Glutamatergic neuron (in vitro differentiated cells): ENCODE measurements around the gene RAPGEF2. TPM values are rescaled to one million over a fixed set of nuclear protein-coding genes. Genes with fewer than 3 reads are reported as not detected.

Experiments
- DNase-seq: peaks from one replicate; pipeline ENCODE4 v3.0.0; 2022
- H3K27ac Mint-ChIP-seq: one replicate; pipeline ENCODE4 v1.8.0; 2020; ENCODE audit warnings: mild to moderate bottlenecking, mixed read lengths, inconsistent platforms; ENCODE audit not compliant: unreplicated experiment
- H3K27me3 Mint-ChIP-seq: one replicate; pipeline ENCODE4 v1.8.0; 2020; ENCODE audit warnings: mild to moderate bottlenecking, moderate library complexity, mixed read lengths, inconsistent platforms; ENCODE audit not compliant: unreplicated experiment
- H3K36me3 Mint-ChIP-seq: one replicate; pipeline ENCODE4 v1.8.0; 2020; ENCODE audit warnings: mild to moderate bottlenecking, mixed read lengths, inconsistent platforms; ENCODE audit not compliant: unreplicated experiment
- H3K4me1 Mint-ChIP-seq: one replicate; pipeline ENCODE4 v1.8.0; 2020; ENCODE audit warnings: mild to moderate bottlenecking, low read depth, mixed read lengths, inconsistent platforms; ENCODE audit not compliant: unreplicated experiment
- H3K4me3 Mint-ChIP-seq: one replicate; pipeline ENCODE4 v1.8.0; 2020; ENCODE audit warnings: mild to moderate bottlenecking, mixed read lengths, inconsistent platforms; ENCODE audit not compliant: unreplicated experiment
- H3K9me3 Mint-ChIP-seq: one replicate; pipeline ENCODE4 v1.8.0; 2020; ENCODE audit warnings: mild to moderate bottlenecking, moderate library complexity, mixed read lengths, inconsistent platforms; ENCODE audit not compliant: unreplicated experiment
- total RNA-seq: library from RNA; stranded (reverse); fragmentation: NEBNext Ultra II Directional; extraction: Animal tissue kit (Norgen Biotek cat#: 25700); gene quantifications from one replicate; pipeline ENCODE4 v1.2.1, GENCODE V29; 2021; ENCODE audit not compliant: unreplicated experiment
- TF ChIP-seq, protein P1 (sequence below): fragments of 200-600 bp; sonication (generic); IDR thresholded peaks from one replicate; pipeline ENCODE4 v1.5.0; 2021; ENCODE audit not compliant: partially characterized antibody, unreplicated experiment

Gene RAPGEF2
- total RNA-seq, 1 donor from 2014 or later, result 58.4 TPM

DNA sequence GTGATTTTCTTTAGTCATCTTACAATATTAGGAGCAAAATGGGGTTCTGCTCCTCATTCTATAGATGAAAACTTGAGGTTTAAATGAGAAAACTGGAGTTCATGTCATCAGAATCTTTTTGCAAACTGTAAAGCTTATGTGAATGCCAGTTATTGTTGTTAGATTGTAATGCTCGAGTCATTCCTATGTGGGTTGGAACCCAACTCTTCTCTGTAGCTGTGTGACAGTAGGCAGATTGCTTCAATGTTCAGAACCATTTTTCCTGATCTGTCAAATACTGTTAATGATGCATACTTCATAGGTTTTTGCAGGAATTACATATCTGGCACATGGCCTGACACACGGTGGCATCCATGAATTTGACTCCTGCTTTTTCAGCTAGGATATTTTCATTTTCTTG is 178.9 kb downstream of the RAPGEF2 start:
- peaks cover 3% of the 10 kb centered on the region for H3K27me3 Mint-ChIP-seq
- H3K4me1 Mint-ChIP-seq, result peaks cover 5% of the 10 kb centered on the region
- TF ChIP-seq, protein P1, sequence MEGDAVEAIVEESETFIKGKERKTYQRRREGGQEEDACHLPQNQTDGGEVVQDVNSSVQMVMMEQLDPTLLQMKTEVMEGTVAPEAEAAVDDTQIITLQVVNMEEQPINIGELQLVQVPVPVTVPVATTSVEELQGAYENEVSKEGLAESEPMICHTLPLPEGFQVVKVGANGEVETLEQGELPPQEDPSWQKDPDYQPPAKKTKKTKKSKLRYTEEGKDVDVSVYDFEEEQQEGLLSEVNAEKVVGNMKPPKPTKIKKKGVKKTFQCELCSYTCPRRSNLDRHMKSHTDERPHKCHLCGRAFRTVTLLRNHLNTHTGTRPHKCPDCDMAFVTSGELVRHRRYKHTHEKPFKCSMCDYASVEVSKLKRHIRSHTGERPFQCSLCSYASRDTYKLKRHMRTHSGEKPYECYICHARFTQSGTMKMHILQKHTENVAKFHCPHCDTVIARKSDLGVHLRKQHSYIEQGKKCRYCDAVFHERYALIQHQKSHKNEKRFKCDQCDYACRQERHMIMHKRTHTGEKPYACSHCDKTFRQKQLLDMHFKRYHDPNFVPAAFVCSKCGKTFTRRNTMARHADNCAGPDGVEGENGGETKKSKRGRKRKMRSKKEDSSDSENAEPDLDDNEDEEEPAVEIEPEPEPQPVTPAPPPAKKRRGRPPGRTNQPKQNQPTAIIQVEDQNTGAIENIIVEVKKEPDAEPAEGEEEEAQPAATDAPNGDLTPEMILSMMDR, result no peak
- H3K27ac Mint-ChIP-seq, result no peak overlapping the region
- H3K9me3 Mint-ChIP-seq, result peaks cover 3% of the 10 kb centered on the region
- no peak overlapping the region for H3K4me3 Mint-ChIP-seq
- peaks cover 5% of the 10 kb centered on the region for H3K36me3 Mint-ChIP-seq
- DNase-seq, result no peak

DNA sequence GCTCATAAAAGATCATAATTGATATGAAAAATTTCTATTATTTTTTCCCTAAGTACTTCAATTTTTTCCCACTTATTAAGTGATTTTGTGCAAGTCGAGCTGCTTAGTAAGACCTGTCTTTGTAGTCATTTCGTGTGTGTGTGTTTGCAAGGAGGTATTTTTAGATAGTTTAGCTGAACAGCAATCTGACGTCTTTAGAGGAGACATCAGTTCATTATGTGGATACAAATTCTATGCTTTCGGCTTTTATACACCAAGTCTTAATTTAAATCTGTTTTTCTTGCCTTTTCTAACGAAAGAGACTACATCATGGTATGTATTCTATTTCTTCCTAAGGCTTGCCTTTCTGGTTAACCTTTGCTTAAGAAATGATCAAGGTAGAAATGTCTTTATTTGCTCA is 179.4 kb downstream of the RAPGEF2 start:
- H3K36me3 Mint-ChIP-seq, result peaks cover 5% of the 10 kb centered on the region
- no peak for DNase-seq
- H3K27me3 Mint-ChIP-seq, result peaks cover 3% of the 10 kb centered on the region
- peaks cover 5% of the 10 kb centered on the region for H3K4me1 Mint-ChIP-seq
- peaks cover 3% of the 10 kb centered on the region for H3K9me3 Mint-ChIP-seq
- H3K27ac Mint-ChIP-seq, result no peak overlapping the region
- H3K4me3 Mint-ChIP-seq, result no peak overlapping the region
- TF ChIP-seq, protein P1, result no peak

DNA sequence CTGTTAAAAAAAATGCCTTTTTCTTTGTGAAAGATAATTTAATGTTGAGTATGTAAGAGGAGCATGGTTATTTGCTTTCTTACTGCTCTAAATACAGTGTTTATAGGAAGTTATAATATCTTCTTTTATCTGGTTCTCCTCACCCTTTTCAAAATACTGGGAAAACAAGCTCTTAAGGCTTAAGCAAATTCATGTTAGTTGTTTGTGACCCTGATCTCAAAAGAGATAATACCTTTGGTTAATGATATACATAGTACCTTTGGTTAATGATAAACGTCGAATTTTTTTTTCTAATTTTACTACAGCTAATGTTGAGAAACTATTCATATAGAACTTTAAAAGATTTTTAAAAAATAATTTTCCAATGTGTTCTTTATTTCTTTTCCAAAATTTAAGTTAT is 180.1 kb downstream of the RAPGEF2 start:
- Mint-ChIP-seq H3K36me3 (no peaks in the 10 kb centered on the region), H3K27ac (no peak overlapping the region), H3K27me3 (peaks cover 3% of the 10 kb centered on the region), H3K4me1 (peaks cover 5% of the 10 kb centered on the region), H3K9me3 (no peaks in the 10 kb centered on the region), H3K4me3 (no peak overlapping the region)
- DNase-seq, result no peak
- TF ChIP-seq, protein P1, result no peak

DNA sequence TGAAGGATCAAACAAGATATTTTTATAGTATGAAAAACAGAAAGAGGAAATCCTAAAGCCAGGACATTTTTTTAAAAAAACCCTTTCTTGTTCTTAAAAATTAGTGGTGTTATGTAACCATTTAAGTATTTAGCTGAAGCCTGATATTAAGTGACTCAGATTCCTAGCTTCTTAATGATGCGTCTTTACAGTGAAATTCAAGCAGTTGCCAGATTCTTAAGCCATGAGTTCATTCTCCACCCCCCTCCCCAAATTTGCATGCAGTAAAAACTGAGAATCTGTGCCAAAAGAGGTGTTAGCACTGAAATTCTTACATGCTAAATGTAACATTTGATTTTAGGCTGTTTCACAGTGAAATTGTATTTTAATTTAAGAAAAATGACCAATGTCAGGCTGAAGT is 180.8 kb downstream of the RAPGEF2 start:
- no peaks in the 10 kb centered on the region for H3K9me3 Mint-ChIP-seq
- TF ChIP-seq, protein P1, result no peak
- no peak for DNase-seq
- H3K27me3 Mint-ChIP-seq, result peaks cover 3% of the 10 kb centered on the region
- H3K4me3 Mint-ChIP-seq, result no peak overlapping the region
- H3K36me3 Mint-ChIP-seq, result no peaks in the 10 kb centered on the region
- H3K4me1 Mint-ChIP-seq, result peaks cover 5% of the 10 kb centered on the region
- H3K27ac Mint-ChIP-seq, result no peak overlapping the region

DNA sequence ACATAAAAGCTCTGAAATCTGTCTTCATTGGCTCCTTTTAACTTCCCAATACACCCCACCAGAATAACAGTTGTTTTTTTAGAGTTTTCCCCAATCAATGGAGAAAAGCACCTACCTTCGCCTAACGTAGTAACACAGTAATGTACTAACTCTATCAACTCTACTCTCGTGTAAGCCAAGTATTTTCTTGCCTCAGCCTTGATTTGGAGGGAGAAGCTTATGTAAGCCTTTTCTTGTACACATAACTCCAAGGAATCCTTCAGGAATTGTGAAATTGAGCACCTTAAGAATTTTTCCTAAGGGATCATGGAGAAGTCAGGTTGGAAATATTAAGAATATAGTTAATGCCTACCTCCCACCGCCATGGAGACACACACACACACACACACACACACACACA is 181.2 kb downstream of the RAPGEF2 start:
- no peak for DNase-seq
- no peak overlapping the region for H3K4me3 Mint-ChIP-seq
- no peaks in the 10 kb centered on the region for H3K36me3 Mint-ChIP-seq
- H3K4me1 Mint-ChIP-seq, result peaks cover 5% of the 10 kb centered on the region
- no peak overlapping the region for H3K27ac Mint-ChIP-seq
- H3K27me3 Mint-ChIP-seq, result peaks cover 3% of the 10 kb centered on the region
- H3K9me3 Mint-ChIP-seq, result no peaks in the 10 kb centered on the region
- TF ChIP-seq, protein P1, result no peak
